ENCODE results near the gene SLC37A1. TPM values are rescaled to one million over a fixed set of nuclear protein-coding genes. Genes with fewer than 3 reads are reported as not detected.

The SLC37A1 gene
- total RNA-seq, 2 donors from 2014 or later: 22.7 to 47.0 TPM

DNA sequence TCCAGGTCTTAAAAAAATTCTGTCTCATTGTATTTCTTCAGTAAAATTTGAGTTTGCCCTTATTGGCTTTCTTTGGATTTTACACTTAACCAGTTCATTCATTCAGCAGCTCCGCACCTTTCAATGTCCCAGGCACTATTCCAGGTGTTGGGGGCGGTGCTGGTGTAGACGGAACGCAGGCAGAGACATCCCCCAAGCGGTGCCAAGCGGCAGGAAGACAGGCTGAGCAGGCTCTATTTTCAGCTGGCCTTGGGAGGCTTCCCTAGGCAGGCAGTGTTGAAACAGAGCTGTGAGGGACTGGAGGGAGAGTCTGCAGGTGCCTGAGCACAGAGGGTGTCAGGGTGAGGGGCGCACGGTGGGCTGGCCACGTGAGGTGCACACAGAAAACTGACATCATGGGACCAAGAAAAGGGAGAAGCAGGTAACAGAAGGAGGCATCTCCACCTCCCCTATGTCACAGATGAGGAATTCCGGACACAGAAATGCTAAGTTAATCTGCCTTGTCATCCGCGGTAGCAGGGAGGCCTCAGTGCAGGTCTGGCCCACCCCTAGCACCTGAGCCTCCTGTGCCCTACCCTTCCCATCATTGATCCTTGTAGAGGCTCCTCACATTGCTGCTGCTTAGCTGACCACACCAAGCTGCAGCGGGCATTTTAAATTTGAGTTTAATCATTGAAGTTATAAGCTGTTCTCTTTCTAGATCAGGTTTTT, 40.8 kb downstream of the SLC37A1 start:
- peak; percentile 64 for DNase-seq
- WGBS, 2 experiments (ENCODE audit: insufficient coverage in 1 of 2, insufficient read length in 1 of 2): 87% methylated on average over 8 to 13 of the region's 13 CpGs
- no peak overlapping the region for H3K4me3 Mint-ChIP-seq
- Histone ChIP-seq H3K4me3 (ENCODE audit: low read length) (no peak overlapping the region), H3K9ac (ENCODE audit: extremely low read depth, low read length, poor library complexity, severe bottlenecking) (no peak overlapping the region), H3K4me1 (ENCODE audit: control insufficient read depth, insufficient read depth, low read length) (no peaks in the 10 kb centered on the region), H3K36me3 (ENCODE audit: control insufficient read depth, insufficient read depth, low read length) (no peaks in the 10 kb centered on the region), H3K27me3 (ENCODE audit: control insufficient read depth, insufficient read depth, low read length, poor library complexity, severe bottlenecking) (no peaks in the 10 kb centered on the region), H3K9me3 (ENCODE audit: control insufficient read depth, low read length) (no peaks in the 10 kb centered on the region), H3K27ac (ENCODE audit: low read depth, low read length) (no peak overlapping the region)
- H3K27me3 Mint-ChIP-seq (ENCODE audit: insufficient read depth): no peaks in the 10 kb centered on the region
- TF ChIP-seq, protein P1, sequence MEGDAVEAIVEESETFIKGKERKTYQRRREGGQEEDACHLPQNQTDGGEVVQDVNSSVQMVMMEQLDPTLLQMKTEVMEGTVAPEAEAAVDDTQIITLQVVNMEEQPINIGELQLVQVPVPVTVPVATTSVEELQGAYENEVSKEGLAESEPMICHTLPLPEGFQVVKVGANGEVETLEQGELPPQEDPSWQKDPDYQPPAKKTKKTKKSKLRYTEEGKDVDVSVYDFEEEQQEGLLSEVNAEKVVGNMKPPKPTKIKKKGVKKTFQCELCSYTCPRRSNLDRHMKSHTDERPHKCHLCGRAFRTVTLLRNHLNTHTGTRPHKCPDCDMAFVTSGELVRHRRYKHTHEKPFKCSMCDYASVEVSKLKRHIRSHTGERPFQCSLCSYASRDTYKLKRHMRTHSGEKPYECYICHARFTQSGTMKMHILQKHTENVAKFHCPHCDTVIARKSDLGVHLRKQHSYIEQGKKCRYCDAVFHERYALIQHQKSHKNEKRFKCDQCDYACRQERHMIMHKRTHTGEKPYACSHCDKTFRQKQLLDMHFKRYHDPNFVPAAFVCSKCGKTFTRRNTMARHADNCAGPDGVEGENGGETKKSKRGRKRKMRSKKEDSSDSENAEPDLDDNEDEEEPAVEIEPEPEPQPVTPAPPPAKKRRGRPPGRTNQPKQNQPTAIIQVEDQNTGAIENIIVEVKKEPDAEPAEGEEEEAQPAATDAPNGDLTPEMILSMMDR (conservative IDR thresholded peaks at IDR 0.05): peak; percentile 16
- H3K9me3 Mint-ChIP-seq: peaks cover 7% of the 10 kb centered on the region
- H3K4me1 Mint-ChIP-seq: no peaks in the 10 kb centered on the region
- peaks cover 58% of the 10 kb centered on the region for H3K36me3 Mint-ChIP-seq (ENCODE audit: low read depth)
- H3K27ac Mint-ChIP-seq: no peak overlapping the region

DNA sequence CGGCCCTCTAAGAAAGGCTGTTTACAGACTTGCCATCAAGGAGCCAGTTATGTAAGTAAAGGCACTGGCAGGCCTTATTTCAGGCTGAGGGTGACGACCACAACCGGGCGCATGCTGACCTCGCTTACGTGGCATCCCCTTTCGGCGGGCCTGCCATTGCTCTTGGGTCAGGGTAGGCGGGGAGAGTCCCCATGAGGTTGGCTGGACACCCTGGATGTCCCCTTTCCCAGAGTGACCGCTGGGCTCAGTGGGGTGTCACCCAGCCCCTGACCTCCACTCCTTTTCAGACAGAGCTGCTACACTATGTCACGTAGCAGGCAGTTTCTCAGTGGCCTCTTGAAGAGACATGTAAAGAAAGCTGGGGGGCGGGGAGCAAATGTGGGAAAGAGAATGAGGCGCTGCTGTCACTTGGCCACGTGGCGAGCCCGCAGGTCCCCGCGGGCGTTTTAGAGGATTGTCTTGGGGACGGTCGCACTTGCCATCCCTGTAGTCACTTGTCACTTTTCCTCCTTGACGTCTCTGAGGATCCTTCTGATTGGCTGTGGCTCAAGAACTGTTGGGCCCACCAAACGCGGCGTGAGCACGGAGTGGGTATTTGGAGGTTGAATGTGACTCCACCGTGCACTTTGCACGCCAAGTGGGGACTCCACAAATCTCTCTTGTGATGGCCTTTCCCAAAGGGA, 42.2 kb downstream of the SLC37A1 start:
- Histone ChIP-seq H3K4me1 (ENCODE audit: control insufficient read depth, insufficient read depth, low read length) (no peaks in the 10 kb centered on the region), H3K27me3 (ENCODE audit: control insufficient read depth, insufficient read depth, low read length, poor library complexity, severe bottlenecking) (no peaks in the 10 kb centered on the region), H3K9ac (ENCODE audit: extremely low read depth, low read length, poor library complexity, severe bottlenecking) (no peak overlapping the region), H3K36me3 (ENCODE audit: control insufficient read depth, insufficient read depth, low read length) (no peaks in the 10 kb centered on the region), H3K4me3 (ENCODE audit: low read length) (no peak overlapping the region), H3K27ac (ENCODE audit: low read depth, low read length) (no peak overlapping the region), H3K9me3 (ENCODE audit: control insufficient read depth, low read length) (no peaks in the 10 kb centered on the region)
- H3K9me3 Mint-ChIP-seq: peaks cover 5% of the 10 kb centered on the region
- no peak for DNase-seq
- 94 to 97% methylated on average over 19 to 28 of the region's 28 CpGs for WGBS, 2 experiments (ENCODE audit: insufficient coverage in 1 of 2, insufficient read length in 1 of 2)
- no peak overlapping the region for H3K4me3 Mint-ChIP-seq
- TF ChIP-seq, protein P1 (conservative IDR thresholded peaks at IDR 0.05): no peak
- H3K27ac Mint-ChIP-seq: peak overlapping the region; percentile 65
- H3K4me1 Mint-ChIP-seq: no peaks in the 10 kb centered on the region
- H3K27me3 Mint-ChIP-seq (ENCODE audit: insufficient read depth): no peaks in the 10 kb centered on the region
- peaks cover 58% of the 10 kb centered on the region for H3K36me3 Mint-ChIP-seq (ENCODE audit: low read depth)

DNA sequence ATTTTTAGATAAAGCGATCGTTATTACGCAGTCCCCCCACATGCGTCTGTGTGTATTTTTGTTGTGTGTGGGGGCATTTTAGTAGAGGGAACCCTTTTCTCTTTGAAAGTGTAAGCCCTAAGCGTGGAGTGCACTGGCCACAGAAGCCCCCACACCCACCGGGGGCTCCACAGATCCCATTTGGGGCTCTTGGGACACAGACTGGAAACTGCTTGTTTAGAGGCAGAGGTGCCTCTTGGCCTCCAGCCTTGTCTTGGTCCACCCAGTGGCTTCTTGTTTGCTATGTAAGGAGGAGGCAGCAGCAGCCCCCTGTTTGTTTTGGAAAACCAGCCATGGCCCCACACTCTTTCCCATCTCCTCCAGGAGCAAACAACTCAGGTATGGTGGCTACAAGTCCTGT, 42.8 kb downstream of the SLC37A1 start:
- H3K27me3 ChIP-seq (ENCODE audit: control insufficient read depth, insufficient read depth, low read length, poor library complexity, severe bottlenecking): no peaks in the 10 kb centered on the region
- TF ChIP-seq, protein P1 (conservative IDR thresholded peaks at IDR 0.05): no peak
- no peaks in the 10 kb centered on the region for H3K36me3 ChIP-seq (ENCODE audit: control insufficient read depth, insufficient read depth, low read length)
- H3K9me3 ChIP-seq (ENCODE audit: control insufficient read depth, low read length): no peaks in the 10 kb centered on the region
- 95 to 99% methylated on average over 4 to 6 of the region's 6 CpGs for WGBS, 2 experiments (ENCODE audit: insufficient coverage in 1 of 2, insufficient read length in 1 of 2)
- H3K27ac ChIP-seq (ENCODE audit: low read depth, low read length): no peak overlapping the region
- no peaks in the 10 kb centered on the region for H3K4me1 ChIP-seq (ENCODE audit: control insufficient read depth, insufficient read depth, low read length)
- Mint-ChIP-seq H3K4me3 (no peak overlapping the region), H3K9me3 (no peaks in the 10 kb centered on the region), H3K36me3 (ENCODE audit: low read depth) (peaks cover 58% of the 10 kb centered on the region), H3K4me1 (no peaks in the 10 kb centered on the region), H3K27me3 (ENCODE audit: insufficient read depth) (no peaks in the 10 kb centered on the region), H3K27ac (no peak overlapping the region)
- H3K4me3 ChIP-seq (ENCODE audit: low read length): no peak overlapping the region
- no peak for DNase-seq
- H3K9ac ChIP-seq (ENCODE audit: extremely low read depth, low read length, poor library complexity, severe bottlenecking): no peak overlapping the region
